Panc1 (cell line): ENCODE measurements around the gene THUMPD3.

Experiments used
- CTCF ChIP-seq: fragments of 450-650 bp; IDR thresholded peaks from 2 replicates; pipeline ENCODE4 v1.5.1; 2017; ENCODE audit warnings: mild to moderate bottlenecking
- POLR2AphosphoS5 ChIP-seq: IDR thresholded peaks from 2 replicates; pipeline ENCODE4 v1.6.1; 2012; ENCODE audit warnings: mild to moderate bottlenecking, low read depth, low read length, moderate library complexity
- REST ChIP-seq, 2 experiments: IDR thresholded peaks; 2 replicates each; pipeline ENCODE4 v1.6.1; 2011 to 2012; ENCODE audit warnings: low read depth in 2 of 2, control low read depth in 1 of 2, low read length in 1 of 2, mild to moderate bottlenecking in 1 of 2, moderate library complexity in 1 of 2; ENCODE audit not compliant: insufficient read depth in 1 of 2

DNA sequence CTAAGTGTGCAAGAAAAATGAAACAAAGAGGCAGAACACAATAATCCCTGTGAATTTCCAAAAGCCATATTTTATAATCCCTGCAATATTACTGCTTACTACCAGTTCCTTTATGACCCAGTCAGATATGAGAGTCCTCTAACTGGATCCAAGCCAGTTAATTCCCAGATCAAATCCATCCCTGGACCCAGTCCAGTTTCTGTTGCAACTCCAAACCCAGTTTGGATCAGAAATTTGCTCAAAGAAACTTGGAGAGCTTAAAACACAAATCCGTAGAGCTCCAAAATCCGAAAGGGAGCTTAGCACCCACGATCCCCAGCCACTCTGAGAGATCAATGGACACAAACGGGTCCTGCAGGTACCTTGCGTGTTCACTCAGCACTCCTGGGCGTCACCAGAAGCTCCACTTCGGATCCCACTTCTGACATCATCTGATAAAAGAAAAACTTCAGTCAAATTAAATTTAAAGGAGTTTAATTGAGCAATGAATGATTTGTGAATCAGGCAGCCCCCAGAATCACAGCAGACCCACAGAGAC is 32.6 kb upstream of the THUMPD3 start:
- no peak for TF ChIP-seq CTCF
- no peak for TF ChIP-seq POLR2AphosphoS5
- no peak for TF ChIP-seq REST (IDR thresholded peaks at IDR 0.05; ENCODE audit: insufficient read depth in 1 of 2, low read depth in 2 of 2, low read length in 1 of 2)
